T-helper 22 cell (primary cell): ENCODE results near the gene DSPP.

Experiments used
- DNase-seq: peaks from one replicate; pipeline ENCODE4 v3.0.0-alpha.2; 2020; ENCODE audit warnings: low read depth

Gene DSPP

GRCh38 chr4:87631668-87632067 is 23.3 kb downstream of the DSPP start:
- DNase-seq: no peak

GRCh38 chr4:87632469-87632868 is 24.1 kb downstream of the DSPP start:
- no peak for DNase-seq

GRCh38 chr4:87633243-87633642 is 24.9 kb downstream of the DSPP start:
- no peak for DNase-seq

GRCh38 chr4:87644286-87644685 is 36.0 kb downstream of the DSPP start:
- no peak for DNase-seq

GRCh38 chr4:87649980-87650379 is 41.7 kb downstream of the DSPP start, which contains the start of gene DMP1:
Gene DMP1, plus strand, starts transcription at chr4:87650280. Its CDS starts 6,213 bp downstream, at chr4:87656493.
- DNase-seq: no peak

GRCh38 chr4:87650938-87651337 is 42.6 kb downstream of the DSPP start:
- DNase-seq: no peak

- DNase-seq: no peak
Measured at GRCh38 chr4:87651941-87652340, 43.6 kb downstream of the DSPP start.

- DNase-seq: no peak
Measured at GRCh38 chr4:87654487-87655044, 46.2 kb downstream of the DSPP start.

GRCh38 chr4:87657525-87657924 is 49.2 kb downstream of the DSPP start:
- no peak for DNase-seq

GRCh38 chr4:87659247-87659931 is 51.1 kb downstream of the DSPP start:
- DNase-seq: no peak

GRCh38 chr4:87662871-87663270 is 54.5 kb downstream of the DSPP start:
- DNase-seq: no peak
